Liver (tissue), 9 donors: Measurements from ENCODE around the gene PFKL. TPM values are rescaled to one million over a fixed set of nuclear protein-coding genes. Genes with fewer than 3 reads are reported as not detected.

Experiments
- DNase-seq: peaks from one replicate; pipeline ENCODE4 v3.0.0-alpha.2; 2017; ENCODE audit warnings: low spot score
- H3K27ac ChIP-seq, 2 donors: one replicate each; pipeline ENCODE4 v1.7.0; 2013; ENCODE audit warnings: inconsistent platforms in 2 of 2, low read length in 2 of 2, control low read depth in 1 of 2, low read depth in 1 of 2, mild to moderate bottlenecking in 1 of 2
- H3K27me3 ChIP-seq, 4 donors: one replicate each; pipeline versions ENCODE4 v1.6.1 to v1.7.0; 2013; ENCODE audit warnings: low read length in 3 of 4, inconsistent platforms in 1 of 4, mild to moderate bottlenecking in 1 of 4, moderate library complexity in 1 of 4; ENCODE audit not compliant: control insufficient read depth in 4 of 4, insufficient read depth in 4 of 4
- H3K36me3 ChIP-seq, 4 donors: one replicate each; pipeline versions ENCODE4 v1.6.1 to v1.7.0; 2013; ENCODE audit warnings: low read length in 3 of 4, mild to moderate bottlenecking in 3 of 4, low read depth in 1 of 4, moderate library complexity in 1 of 4; ENCODE audit not compliant: control insufficient read depth in 4 of 4, insufficient read depth in 3 of 4
- H3K4me1 ChIP-seq, 4 donors: one replicate each; pipeline versions ENCODE4 v1.6.1 to v1.7.0; 2013; ENCODE audit warnings: low read length in 3 of 4, mild to moderate bottlenecking in 3 of 4, moderate library complexity in 1 of 4; ENCODE audit not compliant: control insufficient read depth in 4 of 4, insufficient read depth in 4 of 4
- H3K4me3 ChIP-seq, 3 donors: one replicate each; pipeline versions ENCODE4 v1.6.1 to v1.7.0; 2013; ENCODE audit warnings: low read length in 3 of 3, control low read depth in 1 of 3, low read depth in 1 of 3, mild to moderate bottlenecking in 1 of 3
- H3K9ac ChIP-seq, 2 donors: one replicate each; pipeline ENCODE4 v1.7.0; 2013; ENCODE audit warnings: low read length in 2 of 2, mild to moderate bottlenecking in 2 of 2, moderate library complexity in 2 of 2, control low read depth in 1 of 2, low read depth in 1 of 2
- H3K9me3 ChIP-seq, 4 donors: one replicate each; pipeline versions ENCODE4 v1.6.1 to v1.7.0; 2013; ENCODE audit warnings: low read length in 3 of 4; ENCODE audit not compliant: control insufficient read depth in 4 of 4
- ATF3 ChIP-seq: IDR thresholded peaks from 2 replicates; pipeline ENCODE4 v1.6.1; 2016; ENCODE audit warnings: antibody characterized with exemption
- CTCF ChIP-seq: fragments of 150-350 bp; IDR thresholded peaks from 2 replicates; pipeline ENCODE4 v1.5.1; 2017; ENCODE audit warnings: improper control_type of control experiment, low read depth, low read length; ENCODE audit not compliant: missing input control
- EGR1 ChIP-seq, 2 donors: IDR thresholded peaks; 2 replicates each; pipeline ENCODE4 v1.6.1; 2016 to 2018; ENCODE audit warnings: antibody characterized with exemption in 2 of 2, low read depth in 2 of 2
- FOXA2 ChIP-seq: IDR thresholded peaks from 2 replicates; pipeline ENCODE4 v1.6.1; 2016; ENCODE audit warnings: antibody characterized with exemption
- GABPA ChIP-seq, 2 donors: IDR thresholded peaks in 1 of 2; conservative IDR thresholded peaks in 1 of 2; 2 replicates each; pipeline ENCODE4 v1.6.1; 2016; ENCODE audit warnings: antibody characterized with exemption in 2 of 2, mild to moderate bottlenecking in 1 of 2, moderate library complexity in 1 of 2
- HNF4A ChIP-seq, 2 donors: conservative IDR thresholded peaks; 2 replicates each; pipeline ENCODE4 v1.6.1; 2016; ENCODE audit warnings: antibody characterized with exemption in 2 of 2, mild to moderate bottlenecking in 2 of 2
- HNF4G ChIP-seq: IDR thresholded peaks from 2 replicates; pipeline ENCODE4 v1.6.1; 2016; ENCODE audit warnings: antibody characterized with exemption
- JUND ChIP-seq, 2 donors: IDR thresholded peaks; 2 replicates each; pipeline ENCODE4 v1.6.1; 2016; ENCODE audit warnings: antibody characterized with exemption in 2 of 2
- MAX ChIP-seq: IDR thresholded peaks from 2 replicates; pipeline ENCODE4 v1.6.1; 2016; ENCODE audit warnings: antibody characterized with exemption
- NR2F2 ChIP-seq: IDR thresholded peaks from 2 replicates; pipeline ENCODE4 v1.6.1; 2016; ENCODE audit warnings: antibody characterized with exemption
- RAD21 ChIP-seq, 2 donors: IDR thresholded peaks; 2 replicates each; pipeline ENCODE4 v1.6.1; 2016; ENCODE audit warnings: antibody characterized with exemption in 2 of 2, mild to moderate bottlenecking in 2 of 2
- REST ChIP-seq: IDR thresholded peaks from 2 replicates; pipeline ENCODE4 v1.6.1; 2016; ENCODE audit warnings: antibody characterized with exemption, mild to moderate bottlenecking
- RXRA ChIP-seq, 2 donors: IDR thresholded peaks; 2 replicates each; pipeline ENCODE4 v1.6.1; 2017 to 2018; ENCODE audit warnings: antibody characterized with exemption in 2 of 2, mild to moderate bottlenecking in 1 of 2
- TAF1 ChIP-seq: conservative IDR thresholded peaks from 2 replicates; pipeline ENCODE4 v1.6.1; 2016; ENCODE audit warnings: antibody characterized with exemption, mild to moderate bottlenecking
- YY1 ChIP-seq: IDR thresholded peaks from 2 replicates; pipeline ENCODE4 v1.6.1; 2016; ENCODE audit warnings: antibody characterized with exemption, mild to moderate bottlenecking
- ZBTB33 ChIP-seq: IDR thresholded peaks from 2 replicates; pipeline ENCODE4 v1.6.1; 2016; ENCODE audit warnings: antibody characterized with exemption
- WGBS: extraction: QIAGEN DNeasy Blood & Tissue Kit; methylation state at CpG from one replicate; pipeline ENCODE4 v1.1.7; 2013; 5-methylcytosine and 5-hydroxymethylcytosine counted together
- polyA plus RNA-seq, 2 donors: library from polyadenylated mRNA; stranded (reverse) in 1 of 2; unstranded in 1 of 2; fragments of 200-250 nt in 1 of 2; fragments of >200 nt in 1 of 2; fragmentation: Nextera tagmentation in 1 of 2; extraction: Ambion mirVana in 1 of 2; gene quantifications; one replicate each; pipeline versions ENCODE4 v1.2.1 to v1.2.3, GENCODE V29; 2013 to 2015
- total RNA-seq, 2 donors: library from RNA; depleted of rRNA; stranded (reverse); fragments of >200 nt; gene quantifications; one replicate each; pipeline ENCODE4 v1.2.3, GENCODE V29; 2014
- donor health status: healthy.
- donor health status: healthy.
- donor health status: healthy.
- donor health status: healthy.
- donor health status: healthy.

PFKL gene
- total and polyA plus RNA-seq, 4 donors, result 48.1 to 98.4 (median 81.0) TPM

- no peak overlapping the region for H3K4me3 ChIP-seq
- H3K9me3 ChIP-seq, result no peaks in the 10 kb centered on the region
- H3K27ac ChIP-seq, result no peak overlapping the region
- H3K9ac ChIP-seq, result no peak overlapping the region
- no peaks in the 10 kb centered on the region for H3K4me1 ChIP-seq
- H3K36me3 ChIP-seq, result no peaks in the 10 kb centered on the region
- TF ChIP-seq YY1, result no peak
- TF ChIP-seq EGR1 (IDR thresholded peaks at IDR 0.05; ENCODE audit: low read depth in 2 of 2), result no peak
- no peak for TF ChIP-seq RXRA (IDR thresholded peaks at IDR 0.05)
- TF ChIP-seq CTCF, result no peak
- TF ChIP-seq JUND (IDR thresholded peaks at IDR 0.05), result no peak
- TF ChIP-seq REST, result no peak
- TF ChIP-seq ATF3, result no peak
- TF ChIP-seq ZBTB33, result no peak
- no peak for TF ChIP-seq HNF4G
- TF ChIP-seq GABPA (IDR thresholded peaks at IDR 0.05 in 1 of 2, conservative IDR thresholded peaks at IDR 0.05 in 1 of 2), result no peak
- no peak for TF ChIP-seq MAX
- no peak for TF ChIP-seq RAD21 (IDR thresholded peaks at IDR 0.05)
- no peak for TF ChIP-seq HNF4A (conservative IDR thresholded peaks at IDR 0.05)
- no peak for TF ChIP-seq TAF1
- no peaks in the 10 kb centered on the region for H3K27me3 ChIP-seq
- 92% methylated on average over 22 of the region's 22 CpGs for WGBS
- DNase-seq, result no peak
Observed at GRCh38 chr21:44259082-44259705, 40.7 kb upstream of the PFKL start.

GRCh38 chr21:44260066-44260465 lies 39.8 kb upstream of the PFKL start:
- Histone ChIP-seq H3K27me3 (no peaks in the 10 kb centered on the region), H3K4me3 (no peak overlapping the region), H3K36me3 (no peaks in the 10 kb centered on the region), H3K27ac (no peak overlapping the region), H3K9me3 (no peaks in the 10 kb centered on the region), H3K9ac (no peak overlapping the region), H3K4me1 (no peaks in the 10 kb centered on the region)
- 78% methylated on average over 4 of the region's 4 CpGs for WGBS
- no peak for DNase-seq
- TF ChIP-seq NR2F2 (no peak), FOXA2 (no peak), EGR1 (IDR thresholded peaks at IDR 0.05; ENCODE audit: low read depth in 2 of 2) (no peak), REST (no peak), JUND (IDR thresholded peaks at IDR 0.05) (no peak), GABPA (IDR thresholded peaks at IDR 0.05 in 1 of 2, conservative IDR thresholded peaks at IDR 0.05 in 1 of 2) (no peak), HNF4A (conservative IDR thresholded peaks at IDR 0.05) (no peak), ATF3 (no peak), CTCF (no peak), MAX (no peak)
